Mesothelial cell of epicardium (in vitro differentiated cells): Measurements from ENCODE around the gene KPNA3. TPM values are rescaled to one million over a fixed set of nuclear protein-coding genes. Genes with fewer than 3 reads are reported as not detected.
A peak's percentile ranks its signal among the peaks of the same experiment; 100 is the strongest.

ENCODE experiments used
- DNase-seq, 2 experiments: peaks; one replicate each; pipeline ENCODE4 v3.0.0; 2021; ENCODE audit warnings: low spot score in 2 of 2; ENCODE audit not compliant: unreplicated experiment in 2 of 2
- H3K27ac Mint-ChIP-seq: 2 replicates; pipeline ENCODE4 v1.8.0; 2021; ENCODE audit warnings: mixed read lengths
- H3K27me3 Mint-ChIP-seq: 2 replicates; pipeline ENCODE4 v1.8.0; 2021; ENCODE audit warnings: low read depth, mixed read lengths
- H3K36me3 Mint-ChIP-seq: 2 replicates; pipeline ENCODE4 v1.8.0; 2021; ENCODE audit warnings: mixed read lengths
- H3K4me1 Mint-ChIP-seq: 2 replicates; pipeline ENCODE4 v1.8.0; 2021; ENCODE audit warnings: mixed read lengths
- H3K4me3 Mint-ChIP-seq: 2 replicates; pipeline ENCODE4 v1.8.0; 2021; ENCODE audit warnings: mild to moderate bottlenecking, moderate library complexity, mixed read lengths
- H3K9me3 Mint-ChIP-seq: 2 replicates; pipeline ENCODE4 v1.8.0; 2021; ENCODE audit warnings: mixed read lengths
- CTCF ChIP-seq: fragments of 200-600 bp; sonication (generic); IDR thresholded peaks from one replicate; pipeline ENCODE4 v1.5.0; 2021; ENCODE audit warnings: antibody characterized with exemption; ENCODE audit not compliant: unreplicated experiment
- total RNA-seq: library from RNA; stranded (reverse); gene quantifications from 3 replicates; pipeline ENCODE4 v1.2.1, GENCODE V29; 2021

The KPNA3 gene
- total RNA-seq, result 36.4 to 36.8 TPM (median 36.4 TPM) in 3 replicates

- Mint-ChIP-seq H3K27ac (peak within 1 kb of the TSS; percentile 97), H3K4me1 (peaks cover 29% of the 10 kb centered on the region), H3K36me3 (no peaks in the 10 kb centered on the region), H3K9me3 (no peaks in the 10 kb centered on the region), H3K4me3 (peak within 1 kb of the TSS; percentile 96), H3K27me3 (peaks cover 9% of the 10 kb centered on the region)
- no peak for TF ChIP-seq CTCF
- DNase-seq, result peak; percentile 91 to 93
Measured at GRCh38 chr13:49792550-49793324, at the start of gene KPNA3. TSS of gene KPNA3 (minus strand) at chr13:49792682. CDS start at chr13:49792506, 176 bp downstream.

DNA sequence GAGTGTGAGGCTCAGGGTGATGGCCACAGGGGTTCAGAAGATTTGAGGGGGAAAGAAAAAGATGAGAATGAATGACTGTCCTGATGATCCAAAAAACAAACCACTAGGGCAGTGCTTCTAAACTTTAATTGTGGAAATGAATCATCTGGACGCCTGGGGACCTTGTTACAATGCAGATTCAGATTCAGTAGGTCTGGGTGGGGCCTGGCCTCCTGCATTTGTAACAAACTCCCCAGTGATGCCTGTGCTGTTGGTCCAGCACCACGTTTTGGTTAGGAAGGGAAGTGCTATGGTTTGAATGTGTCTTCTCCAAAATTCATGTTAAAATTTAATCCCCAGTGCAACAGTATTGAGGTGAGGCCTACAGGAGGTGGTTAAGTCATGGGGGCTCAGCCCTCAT is 49.5 kb upstream of the KPNA3 start:
- H3K27ac Mint-ChIP-seq, result no peak overlapping the region
- peaks cover 4% of the 10 kb centered on the region for H3K27me3 Mint-ChIP-seq
- peaks cover 6% of the 10 kb centered on the region for H3K4me1 Mint-ChIP-seq
- no peak for TF ChIP-seq CTCF
- H3K9me3 Mint-ChIP-seq, result peaks cover 4% of the 10 kb centered on the region
- no peak for DNase-seq
- H3K36me3 Mint-ChIP-seq, result no peaks in the 10 kb centered on the region
- no peak overlapping the region for H3K4me3 Mint-ChIP-seq

GRCh38 chr13:49840675-49841074 is 48.2 kb upstream of the KPNA3 start:
- no peak overlapping the region for H3K27ac Mint-ChIP-seq
- H3K9me3 Mint-ChIP-seq, result peaks cover 4% of the 10 kb centered on the region
- H3K4me1 Mint-ChIP-seq, result peaks cover 14% of the 10 kb centered on the region
- no peak overlapping the region for H3K4me3 Mint-ChIP-seq
- H3K36me3 Mint-ChIP-seq, result no peaks in the 10 kb centered on the region
- DNase-seq, result no peak
- H3K27me3 Mint-ChIP-seq, result peaks cover 4% of the 10 kb centered on the region
- no peak for TF ChIP-seq CTCF

DNA sequence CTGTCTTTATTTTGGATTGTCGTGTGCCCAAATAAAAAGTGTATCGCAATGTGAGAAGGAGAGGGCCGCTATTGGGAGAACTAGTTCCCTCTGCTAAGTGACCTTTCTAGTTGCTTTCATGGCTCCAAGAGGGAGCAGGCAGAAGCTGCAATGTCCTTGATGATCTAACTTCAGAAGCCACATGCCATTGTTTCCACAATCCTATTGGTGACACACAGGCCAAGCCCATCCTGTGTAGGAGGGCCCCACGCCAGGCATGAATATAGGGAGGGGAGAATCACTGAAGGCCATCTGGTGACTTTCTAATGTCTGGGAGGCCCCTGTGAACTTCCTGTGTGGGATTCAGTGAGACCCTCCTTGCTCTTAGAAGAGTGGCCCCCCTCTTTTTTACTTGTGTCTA is 47.8 kb upstream of the KPNA3 start:
- DNase-seq, result no peak
- peaks cover 4% of the 10 kb centered on the region for H3K9me3 Mint-ChIP-seq
- no peak for TF ChIP-seq CTCF
- H3K36me3 Mint-ChIP-seq, result no peaks in the 10 kb centered on the region
- H3K27ac Mint-ChIP-seq, result no peak overlapping the region
- H3K4me3 Mint-ChIP-seq, result no peak overlapping the region
- H3K4me1 Mint-ChIP-seq, result peaks cover 14% of the 10 kb centered on the region
- peaks cover 4% of the 10 kb centered on the region for H3K27me3 Mint-ChIP-seq

- TF ChIP-seq CTCF, result no peak
- Mint-ChIP-seq H3K9me3 (peaks cover 4% of the 10 kb centered on the region), H3K27me3 (peaks cover 4% of the 10 kb centered on the region), H3K4me3 (no peak overlapping the region), H3K4me1 (peaks cover 14% of the 10 kb centered on the region), H3K27ac (no peak overlapping the region), H3K36me3 (no peaks in the 10 kb centered on the region)
- no peak for DNase-seq
Measured at GRCh38 chr13:49838989-49839388, 46.5 kb upstream of the KPNA3 start.
